GM18508 (cell line): Measurements from ENCODE around the gene LCMT1.
"Not testable (repeated sequence)": the region's sequence is repeated elsewhere in the genome, so short reads cannot be mapped to it uniquely, and the experiment has no call there.

Source experiments
- ATAC-seq: cut with Tn5 transposase; IDR thresholded peaks from one replicate; pipeline ENCODE4 v1.9.1; 2021; ENCODE audit warnings: moderate number of reproducible peaks; ENCODE audit not compliant: insufficient read depth, unreplicated experiment

The LCMT1 gene

DNA sequence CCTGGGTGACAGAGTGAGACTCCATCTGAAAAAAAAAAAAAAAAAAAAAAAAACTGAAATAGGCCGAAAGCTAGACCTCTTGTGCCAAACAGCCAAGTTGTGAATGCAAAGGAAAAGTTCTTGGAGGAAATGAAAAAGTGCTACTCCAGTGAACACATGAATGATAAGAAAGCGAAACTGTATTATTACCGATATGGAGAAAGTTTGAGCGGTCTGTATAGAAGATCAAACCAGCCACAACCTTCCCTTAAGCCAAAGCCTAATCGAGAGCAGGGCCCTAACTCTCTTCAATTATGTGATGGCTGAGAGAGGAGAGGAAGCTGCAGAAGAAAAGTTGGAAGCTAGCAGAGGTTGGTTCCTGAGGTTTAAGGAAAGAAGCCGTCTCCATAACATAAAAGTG lies 69.7 kb downstream of the LCMT1 start:
- not testable (repeated sequence) for ATAC-seq

DNA sequence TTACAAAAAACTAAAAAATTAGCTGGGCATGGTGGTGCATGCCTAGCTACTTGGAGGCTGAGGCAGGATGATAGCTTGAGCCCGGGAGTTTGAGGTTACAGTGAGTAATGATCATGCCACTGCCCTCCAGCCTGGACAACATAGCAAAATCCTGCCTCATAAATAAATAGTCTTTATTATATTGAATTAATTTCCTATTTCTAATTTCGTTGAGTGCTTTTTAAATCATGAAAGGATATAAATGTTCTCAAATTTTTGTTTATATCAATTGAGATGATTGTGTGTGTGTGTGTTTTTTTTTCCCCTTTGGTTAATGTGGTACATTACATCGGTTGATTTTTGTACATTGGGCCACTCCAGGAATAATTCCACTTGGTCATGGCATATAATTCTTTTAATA lies 73.2 kb downstream of the LCMT1 start:
- ATAC-seq = no peak

DNA sequence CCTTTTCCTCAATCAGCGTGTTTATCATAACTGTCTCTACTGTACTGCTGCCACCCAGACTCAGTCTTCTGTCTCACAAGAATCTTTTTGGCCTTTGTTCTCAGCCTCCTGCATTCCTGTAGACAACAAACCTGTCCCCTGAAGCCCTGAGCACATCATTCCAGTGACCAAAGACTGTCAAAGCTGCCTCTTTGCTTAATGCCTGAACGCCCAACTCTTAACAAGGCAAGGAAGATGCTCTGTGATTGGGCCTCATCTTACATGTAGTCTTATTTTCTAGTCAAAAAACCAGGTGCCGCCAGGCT lies 75.9 kb downstream of the LCMT1 start:
- ATAC-seq = no peak

DNA sequence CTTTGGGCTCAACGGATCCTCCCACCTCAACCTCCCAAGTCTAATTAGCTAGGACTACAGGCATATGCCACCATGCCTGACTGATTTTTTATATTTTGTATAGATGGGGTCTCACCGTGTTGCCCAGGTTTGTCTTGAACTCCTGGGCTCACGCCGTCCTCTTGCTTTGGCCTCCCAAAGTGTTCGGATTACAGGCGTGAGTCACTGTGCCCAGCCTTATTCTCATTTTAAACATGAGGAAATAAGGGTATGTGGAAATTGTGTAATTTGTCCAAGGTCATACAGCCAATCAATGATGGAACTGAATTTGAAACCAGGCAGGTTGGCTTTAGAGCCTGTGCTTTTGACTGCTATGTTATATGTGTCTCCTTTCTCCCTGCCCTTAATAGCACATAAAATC lies 77.8 kb downstream of the LCMT1 start:
- no peak for ATAC-seq

DNA sequence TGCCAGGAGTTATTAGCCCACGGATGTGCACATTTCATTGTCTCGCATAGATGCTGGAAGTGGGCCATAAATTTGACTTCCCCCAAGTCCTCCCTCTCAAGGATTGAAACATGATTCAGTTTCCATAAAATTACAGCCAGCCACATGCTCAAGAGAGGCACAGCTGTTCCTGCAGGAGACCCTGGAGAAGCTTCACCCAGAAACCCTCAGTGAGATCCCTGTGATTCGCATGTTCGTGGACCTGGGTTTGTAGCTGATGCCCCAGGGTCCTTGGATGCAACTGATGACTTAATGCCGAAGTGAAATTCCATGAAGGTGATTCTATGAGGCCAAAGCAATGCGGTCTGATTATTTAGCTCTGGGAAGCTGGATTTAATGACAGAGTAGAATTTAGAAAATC lies 80.6 kb downstream of the LCMT1 start:
- ATAC-seq = no peak

DNA sequence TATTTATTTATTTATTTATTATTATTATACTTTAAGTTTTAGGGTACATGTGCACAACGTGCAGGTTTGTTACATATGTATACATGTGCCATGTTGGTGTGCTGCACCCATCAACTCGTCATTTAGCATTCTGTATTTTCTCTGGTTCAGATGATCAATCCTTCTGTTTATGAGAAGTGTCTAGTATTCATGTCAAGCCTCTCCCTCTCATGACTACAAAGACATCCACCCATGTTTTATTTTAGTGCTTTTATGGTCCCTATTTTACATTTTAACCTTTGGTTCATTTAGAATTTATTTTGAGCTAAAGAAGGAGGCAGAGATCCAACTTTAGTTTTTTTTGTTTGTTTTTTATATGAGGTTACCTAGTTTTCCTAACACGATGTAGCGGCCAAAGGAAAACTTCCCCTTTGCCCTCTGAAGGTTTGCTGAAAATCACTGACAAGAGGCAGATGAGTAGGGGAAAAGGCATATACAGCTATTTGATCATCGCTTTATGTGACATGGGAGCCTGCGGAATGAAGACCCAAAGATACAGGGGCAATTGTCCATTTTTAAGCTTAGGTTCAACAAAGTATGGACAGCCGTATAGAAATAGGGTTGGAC lies 82.8 kb downstream of the LCMT1 start:
- no peak for ATAC-seq

DNA sequence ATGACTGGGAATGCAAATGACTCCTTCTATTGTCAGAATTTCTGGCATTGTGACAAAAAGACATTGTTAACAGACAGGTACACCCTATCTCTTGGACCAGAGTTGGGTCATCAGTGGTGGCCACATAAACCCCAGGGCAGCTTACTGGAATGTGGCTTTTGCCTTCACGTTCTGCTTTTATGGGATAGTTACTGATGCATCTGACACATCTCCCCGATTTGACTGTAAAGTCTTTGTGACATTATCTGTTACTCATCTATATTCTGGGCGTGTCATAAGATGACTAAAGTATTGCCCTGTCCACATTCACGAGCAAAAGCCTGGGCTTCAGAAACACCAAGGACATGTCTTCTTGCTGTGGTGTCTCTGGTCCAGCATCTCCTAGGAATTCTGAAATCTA lies 86.5 kb downstream of the LCMT1 start:
- ATAC-seq = no peak

DNA sequence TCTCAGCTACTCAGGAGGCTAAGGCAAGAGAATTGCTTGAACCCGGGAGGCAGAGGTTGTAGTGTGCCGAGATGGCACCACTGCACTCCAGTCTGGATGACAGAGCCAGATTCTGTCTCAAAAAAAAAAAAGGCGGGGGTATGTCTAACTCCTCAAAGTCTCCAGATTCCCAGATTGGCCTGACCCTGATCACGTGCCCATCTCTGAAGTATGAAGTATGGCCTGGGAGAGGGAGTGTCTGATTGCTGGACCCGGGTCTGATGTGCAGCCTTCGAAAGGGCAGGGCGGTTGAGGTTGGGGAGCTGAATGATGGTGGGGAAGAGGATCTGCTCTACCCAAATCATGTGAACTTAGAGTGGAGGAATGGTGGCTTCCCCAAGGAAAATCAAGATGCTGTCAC lies 87.9 kb downstream of the LCMT1 start:
- ATAC-seq = no peak

DNA sequence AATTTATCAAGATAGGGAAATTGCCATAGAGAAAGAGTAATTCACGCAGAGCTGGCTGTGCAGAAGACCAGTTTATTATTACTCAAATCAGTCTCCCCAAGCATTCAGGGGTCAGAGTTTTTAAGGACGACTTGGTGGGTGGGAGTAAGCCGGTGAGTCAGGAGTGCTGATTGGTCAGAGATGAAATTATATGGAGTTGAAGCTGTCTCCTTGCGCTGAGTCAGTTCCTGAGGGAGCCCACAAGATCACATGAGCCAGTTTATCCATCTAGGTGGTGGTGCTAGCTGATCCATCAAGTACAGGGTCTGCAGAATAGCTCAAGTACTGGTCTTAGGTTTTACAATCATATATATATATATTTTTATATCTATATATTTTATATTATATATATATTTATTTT lies 99.2 kb downstream of the LCMT1 start:
- no peak for ATAC-seq

DNA sequence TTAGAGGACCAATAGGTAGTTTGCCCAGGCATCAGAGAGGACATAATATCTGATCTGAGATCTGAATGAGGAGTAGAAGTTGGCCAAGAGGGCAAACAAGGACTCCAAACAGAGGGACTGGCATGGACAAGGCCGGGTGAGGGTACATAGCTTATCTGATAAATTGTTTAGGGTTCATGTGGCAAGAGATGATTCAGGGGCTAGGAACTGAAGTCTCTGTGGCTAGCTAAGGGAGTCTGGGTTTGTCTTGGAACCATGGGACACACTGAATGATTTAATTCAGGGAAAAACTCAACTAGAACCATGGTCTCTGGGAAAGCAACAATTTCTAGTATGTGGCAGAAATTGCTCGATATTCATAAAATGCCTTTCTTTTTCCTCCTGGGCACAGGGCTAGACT lies 101.1 kb downstream of the LCMT1 start:
- ATAC-seq = no peak

DNA sequence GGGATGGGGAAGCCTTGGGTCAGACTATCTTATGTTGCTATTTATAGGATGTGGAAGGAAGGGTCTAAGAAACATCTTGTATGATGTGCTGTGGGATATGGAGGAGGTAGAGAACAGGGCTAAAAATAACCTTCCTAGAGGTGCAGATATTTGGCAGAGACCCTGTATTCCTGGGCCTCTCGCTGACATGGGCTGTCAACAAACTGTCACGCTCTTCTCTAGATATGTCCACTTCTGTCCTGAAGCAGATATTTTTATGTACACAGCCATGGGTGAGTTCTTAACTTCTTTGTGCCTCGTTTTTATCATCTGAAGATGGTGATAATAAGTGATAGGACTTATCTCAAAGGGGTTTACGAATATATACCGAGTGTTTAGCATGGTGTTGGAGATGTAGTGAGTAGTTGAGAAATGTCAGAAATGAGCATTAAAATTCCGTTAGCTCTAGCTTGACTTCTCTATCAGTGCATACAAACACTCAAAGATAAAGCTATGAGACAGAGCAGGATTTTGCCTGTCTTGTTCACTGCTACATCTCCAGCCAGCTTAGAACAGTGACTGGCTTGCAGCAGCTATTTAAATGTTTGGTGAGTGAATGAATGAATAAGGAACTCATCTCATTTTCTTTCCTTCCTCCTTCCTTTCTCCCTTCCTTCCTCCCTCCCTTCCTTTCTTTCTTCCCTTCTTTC lies 102.3 kb downstream of the LCMT1 start:
- ATAC-seq = no peak

DNA sequence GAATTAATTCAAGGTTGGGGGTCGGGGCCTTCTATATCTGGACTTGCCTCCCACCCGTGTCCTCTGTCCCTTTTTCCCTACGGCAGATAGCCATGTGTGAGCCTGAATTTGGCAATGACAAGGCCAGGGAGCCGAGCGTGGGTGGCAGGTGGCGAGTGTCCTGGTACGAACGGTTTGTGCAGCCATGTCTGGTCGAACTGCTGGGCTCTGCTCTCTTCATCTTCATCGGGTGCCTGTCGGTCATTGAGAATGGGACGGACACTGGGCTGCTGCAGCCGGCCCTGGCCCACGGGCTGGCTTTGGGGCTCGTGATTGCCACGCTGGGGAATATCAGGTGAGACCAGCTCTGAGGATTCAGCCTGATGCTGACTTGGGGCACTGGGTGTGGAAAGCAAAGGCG lies 105.6 kb downstream of the LCMT1 start:
- no peak for ATAC-seq

DNA sequence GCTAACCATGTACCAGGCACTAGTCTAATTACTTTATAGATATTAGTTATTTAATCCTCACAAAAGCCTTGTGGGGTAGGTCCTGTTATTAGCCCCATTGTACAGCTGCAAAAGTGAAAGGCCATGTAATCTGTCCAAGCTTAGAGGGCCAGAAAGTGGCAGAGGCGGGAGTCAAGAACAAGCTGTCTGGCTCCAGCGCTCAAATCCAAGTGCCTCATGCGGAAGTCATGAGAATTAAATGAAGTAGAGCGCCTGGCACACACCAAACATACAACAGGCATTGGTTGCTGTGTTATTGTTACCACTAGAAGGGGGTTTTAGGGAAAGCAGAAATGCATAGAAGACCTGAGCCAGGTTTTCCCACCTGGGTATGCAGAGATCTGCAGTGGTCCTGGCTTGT lies 106.4 kb downstream of the LCMT1 start:
- no peak for ATAC-seq

DNA sequence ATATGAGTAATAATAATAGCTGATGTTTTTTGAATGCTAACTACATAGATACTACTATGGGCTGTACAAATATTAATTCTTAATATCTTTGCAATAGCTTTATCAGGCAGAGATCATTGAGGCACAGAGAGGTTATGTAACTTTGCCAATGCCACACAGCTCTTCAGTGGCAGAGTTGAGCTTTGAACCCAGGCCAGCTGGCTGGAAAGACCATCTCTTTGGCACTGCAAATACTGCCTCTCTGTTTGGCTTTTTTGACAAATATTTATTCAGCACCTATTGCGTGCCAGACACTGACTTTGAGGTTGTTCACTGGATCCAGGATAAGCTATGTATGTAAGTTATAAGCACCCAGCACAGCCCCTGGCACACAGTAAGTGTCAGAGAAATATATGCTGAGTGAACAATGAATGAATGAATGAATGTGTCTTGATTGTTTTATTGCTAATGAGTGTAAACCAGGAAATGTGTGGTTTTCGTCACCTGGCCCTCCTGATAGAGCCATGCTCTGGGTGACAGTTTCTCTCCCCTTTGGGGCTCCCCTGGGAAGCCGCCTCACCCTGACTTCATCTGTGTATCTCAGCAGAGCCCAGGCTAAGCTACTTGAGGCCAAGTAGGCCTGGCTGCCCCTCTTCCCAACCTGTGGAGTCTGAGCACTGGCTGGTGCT lies 107.7 kb downstream of the LCMT1 start:
- ATAC-seq = no peak

DNA sequence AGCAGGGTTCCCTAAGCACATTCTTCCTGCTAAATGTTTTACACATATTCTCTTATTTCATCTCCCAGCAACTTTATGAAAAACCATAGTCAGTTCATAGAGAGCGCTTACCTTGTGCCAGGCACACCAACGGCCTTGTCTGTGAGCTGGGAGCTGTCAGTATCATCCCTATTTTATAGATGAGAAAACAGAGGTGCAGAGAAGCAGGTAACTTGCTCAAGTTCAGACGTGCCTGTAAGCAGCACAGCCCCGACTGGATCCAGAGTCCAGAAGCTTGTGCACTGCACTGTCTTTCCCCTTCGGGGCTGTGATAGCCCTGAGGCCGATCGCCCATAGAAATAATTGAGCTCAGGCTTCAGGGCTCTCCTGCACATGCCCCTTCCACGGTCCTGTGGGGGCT lies 111.4 kb downstream of the LCMT1 start:
- ATAC-seq = no peak

DNA sequence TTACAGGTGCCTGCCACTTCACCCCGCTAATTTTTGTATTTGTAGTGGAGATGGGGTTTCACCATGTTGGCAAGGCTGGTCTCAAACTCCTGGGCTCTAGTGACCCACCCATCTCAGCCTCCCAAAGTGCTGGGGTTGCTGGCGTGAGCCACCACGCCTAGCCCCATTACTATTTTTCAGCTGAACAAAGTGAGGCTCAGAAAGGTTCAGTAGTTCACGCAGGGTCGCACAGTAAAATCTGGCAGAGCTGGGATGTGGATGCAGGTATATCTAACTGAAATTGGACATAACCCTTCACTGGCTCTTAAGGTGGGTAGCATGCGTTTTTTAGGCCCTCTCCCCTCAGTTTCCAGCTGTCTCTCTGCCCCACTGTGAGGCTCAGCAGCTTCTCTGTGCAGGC lies 112.4 kb downstream of the LCMT1 start:
- ATAC-seq = no peak

DNA sequence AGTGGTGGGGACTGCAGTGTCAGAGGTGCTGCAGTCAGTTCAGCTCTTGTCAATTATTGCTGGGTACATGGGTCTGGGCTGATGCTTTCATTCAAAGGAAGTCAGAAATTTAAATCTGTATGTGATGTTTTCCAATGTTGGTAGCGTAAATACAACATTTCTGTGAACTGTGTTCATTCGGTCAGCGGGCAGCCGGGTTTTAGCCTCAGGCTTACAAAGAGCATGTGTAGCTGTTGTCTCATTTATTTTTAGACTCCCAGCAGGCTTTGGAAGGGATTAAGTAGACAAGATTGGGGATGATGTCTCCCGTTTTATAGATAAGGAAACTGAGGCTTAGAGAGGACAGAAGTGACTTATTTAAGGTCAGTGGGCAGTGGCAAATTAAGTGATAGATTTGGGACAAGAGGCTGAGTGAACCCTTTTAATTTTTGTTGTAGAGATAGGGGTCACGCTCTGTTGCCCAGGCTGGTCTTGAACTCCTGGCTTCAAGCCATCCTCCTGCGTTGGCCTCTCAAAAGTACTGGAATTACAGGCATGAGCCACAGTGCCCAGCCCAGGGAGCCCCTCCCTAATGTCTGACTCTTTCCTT lies 113.3 kb downstream of the LCMT1 start:
- no peak for ATAC-seq
